ENCODE data around the gene GNAT1. TPM values are rescaled to one million over a fixed set of nuclear protein-coding genes. Genes with fewer than 3 reads are reported as not detected.

The GNAT1 gene
- total and polyA plus RNA-seq, 2 of the 13 experiments (the other 11 are each of a cell fraction or from before 2014, with no cell fraction given) = 0.15 TPM; not detected in 1

- TF ChIP-seq ZNF574 (CRISPR knock-in tag; IDR thresholded peaks at IDR 0.05) = peak; percentile 98
- TF ChIP-seq SMC3 (IDR thresholded peaks at IDR 0.05; ENCODE audit: low read length) = peak; percentile 73; the same call in 1 of the 2 replicates
- no peak for TF ChIP-seq ZNF121 (CRISPR knock-in tag; IDR thresholded peaks at IDR 0.05)
- no peak for TF ChIP-seq ZFP41 (CRISPR knock-in tag; IDR thresholded peaks at IDR 0.05; ENCODE audit: borderline replicate concordance)
- TF ChIP-seq NFKBIZ (CRISPR knock-in tag; IDR thresholded peaks at IDR 0.05) = no peak
- TF ChIP-seq CBX1 (IDR thresholded peaks at IDR 0.05; ENCODE audit: low read depth) = no peak
- no peak for TF ChIP-seq SIN3B (IDR thresholded peaks at IDR 0.05; ENCODE audit: low read length)
- TF ChIP-seq RNF219 (CRISPR knock-in tag; IDR thresholded peaks at IDR 0.05) = no peak
- TF ChIP-seq MAFG (CRISPR knock-in tag; IDR thresholded peaks at IDR 0.05) = no peak
- TF ChIP-seq ZNF264 (CRISPR knock-in tag; IDR thresholded peaks at IDR 0.05) = no peak
- TF ChIP-seq ZC3H4 (CRISPR knock-in tag; IDR thresholded peaks at IDR 0.05; ENCODE audit: borderline replicate concordance) = no peak
- TF ChIP-seq BATF2 (CRISPR knock-in tag; IDR thresholded peaks at IDR 0.05) = no peak
- peak; percentile 80; the same call in 1 of the 2 replicates for TF ChIP-seq ZFP91 (CRISPR knock-in tag; IDR thresholded peaks at IDR 0.05; ENCODE audit: borderline replicate concordance)
- peak; percentile 46; the same call in 1 of the 2 replicates for TF ChIP-seq PHF20 (CRISPR knock-in tag; IDR thresholded peaks at IDR 0.05)
- 0 out of 2 replicates have a peak, but pooled peaks have one; percentile 37 for TF ChIP-seq KLF15 (CRISPR knock-in tag; IDR thresholded peaks at IDR 0.05; ENCODE audit: borderline replicate concordance)
- TF ChIP-seq ZNF225 (CRISPR knock-in tag; IDR thresholded peaks at IDR 0.05) = no peak
- no peak for TF ChIP-seq ZNF616 (CRISPR knock-in tag; IDR thresholded peaks at IDR 0.05; ENCODE audit: low read depth)
- TF ChIP-seq PRDM4 (CRISPR knock-in tag; IDR thresholded peaks at IDR 0.05; ENCODE audit: borderline replicate concordance) = no peak
- TF ChIP-seq GPN1 (CRISPR knock-in tag; IDR thresholded peaks at IDR 0.05; ENCODE audit: borderline replicate concordance) = no peak
- no peak for TF ChIP-seq ZMYM2 (CRISPR knock-in tag; IDR thresholded peaks at IDR 0.05)
- no peak for TF ChIP-seq HHEX (CRISPR knock-in tag; IDR thresholded peaks at IDR 0.05)
Observed at GRCh38 chr3:50245831-50246516, 54.6 kb downstream of the GNAT1 start (continued).

All from HepG2 (cell line).